Liver (tissue), 9 donors: Measurements from ENCODE around the gene MEGF11. TPM values are rescaled to one million over a fixed set of nuclear protein-coding genes. Genes with fewer than 3 reads are reported as not detected.
"Not testable (repeated sequence)": the region's sequence is repeated elsewhere in the genome, so short reads cannot be mapped to it uniquely, and the experiment has no call there.

Experiments
- DNase-seq: peaks from one replicate; pipeline ENCODE4 v3.0.0-alpha.2; 2017; ENCODE audit warnings: low spot score
- H3K27ac ChIP-seq, 2 donors: one replicate each; pipeline ENCODE4 v1.7.0; 2013; ENCODE audit warnings: inconsistent platforms in 2 of 2, low read length in 2 of 2, control low read depth in 1 of 2, low read depth in 1 of 2, mild to moderate bottlenecking in 1 of 2
- H3K27me3 ChIP-seq, 4 donors: one replicate each; pipeline versions ENCODE4 v1.6.1 to v1.7.0; 2013; ENCODE audit warnings: low read length in 3 of 4, inconsistent platforms in 1 of 4, mild to moderate bottlenecking in 1 of 4, moderate library complexity in 1 of 4; ENCODE audit not compliant: control insufficient read depth in 4 of 4, insufficient read depth in 4 of 4
- H3K36me3 ChIP-seq, 4 donors: one replicate each; pipeline versions ENCODE4 v1.6.1 to v1.7.0; 2013; ENCODE audit warnings: low read length in 3 of 4, mild to moderate bottlenecking in 3 of 4, low read depth in 1 of 4, moderate library complexity in 1 of 4; ENCODE audit not compliant: control insufficient read depth in 4 of 4, insufficient read depth in 3 of 4
- H3K4me1 ChIP-seq, 4 donors: one replicate each; pipeline versions ENCODE4 v1.6.1 to v1.7.0; 2013; ENCODE audit warnings: low read length in 3 of 4, mild to moderate bottlenecking in 3 of 4, moderate library complexity in 1 of 4; ENCODE audit not compliant: control insufficient read depth in 4 of 4, insufficient read depth in 4 of 4
- H3K4me3 ChIP-seq, 3 donors: one replicate each; pipeline versions ENCODE4 v1.6.1 to v1.7.0; 2013; ENCODE audit warnings: low read length in 3 of 3, control low read depth in 1 of 3, low read depth in 1 of 3, mild to moderate bottlenecking in 1 of 3
- H3K9ac ChIP-seq, 2 donors: one replicate each; pipeline ENCODE4 v1.7.0; 2013; ENCODE audit warnings: low read length in 2 of 2, mild to moderate bottlenecking in 2 of 2, moderate library complexity in 2 of 2, control low read depth in 1 of 2, low read depth in 1 of 2
- H3K9me3 ChIP-seq, 4 donors: one replicate each; pipeline versions ENCODE4 v1.6.1 to v1.7.0; 2013; ENCODE audit warnings: low read length in 3 of 4; ENCODE audit not compliant: control insufficient read depth in 4 of 4
- ATF3 ChIP-seq: IDR thresholded peaks from 2 replicates; pipeline ENCODE4 v1.6.1; 2016; ENCODE audit warnings: antibody characterized with exemption
- CTCF ChIP-seq: fragments of 150-350 bp; IDR thresholded peaks from 2 replicates; pipeline ENCODE4 v1.5.1; 2017; ENCODE audit warnings: improper control_type of control experiment, low read depth, low read length; ENCODE audit not compliant: missing input control
- EGR1 ChIP-seq, 2 donors: IDR thresholded peaks; 2 replicates each; pipeline ENCODE4 v1.6.1; 2016 to 2018; ENCODE audit warnings: antibody characterized with exemption in 2 of 2, low read depth in 2 of 2
- FOXA1 ChIP-seq: IDR thresholded peaks from 2 replicates; pipeline ENCODE4 v1.6.1; 2016; ENCODE audit warnings: antibody characterized with exemption
- FOXA2 ChIP-seq: IDR thresholded peaks from 2 replicates; pipeline ENCODE4 v1.6.1; 2016; ENCODE audit warnings: antibody characterized with exemption
- HNF4A ChIP-seq, 2 donors: conservative IDR thresholded peaks; 2 replicates each; pipeline ENCODE4 v1.6.1; 2016; ENCODE audit warnings: antibody characterized with exemption in 2 of 2, mild to moderate bottlenecking in 2 of 2
- HNF4G ChIP-seq: IDR thresholded peaks from 2 replicates; pipeline ENCODE4 v1.6.1; 2016; ENCODE audit warnings: antibody characterized with exemption
- JUND ChIP-seq, 2 donors: IDR thresholded peaks; 2 replicates each; pipeline ENCODE4 v1.6.1; 2016; ENCODE audit warnings: antibody characterized with exemption in 2 of 2
- NR2F2 ChIP-seq: IDR thresholded peaks from 2 replicates; pipeline ENCODE4 v1.6.1; 2016; ENCODE audit warnings: antibody characterized with exemption
- REST ChIP-seq: IDR thresholded peaks from 2 replicates; pipeline ENCODE4 v1.6.1; 2016; ENCODE audit warnings: antibody characterized with exemption, mild to moderate bottlenecking
- RXRA ChIP-seq, 2 donors: IDR thresholded peaks; 2 replicates each; pipeline ENCODE4 v1.6.1; 2017 to 2018; ENCODE audit warnings: antibody characterized with exemption in 2 of 2, mild to moderate bottlenecking in 1 of 2
- SP1 ChIP-seq: IDR thresholded peaks from 2 replicates; pipeline ENCODE4 v1.6.1; 2018; ENCODE audit warnings: antibody characterized with exemption, mild to moderate bottlenecking
- TAF1 ChIP-seq: conservative IDR thresholded peaks from 2 replicates; pipeline ENCODE4 v1.6.1; 2016; ENCODE audit warnings: antibody characterized with exemption, mild to moderate bottlenecking
- YY1 ChIP-seq: IDR thresholded peaks from 2 replicates; pipeline ENCODE4 v1.6.1; 2016; ENCODE audit warnings: antibody characterized with exemption, mild to moderate bottlenecking
- WGBS: extraction: QIAGEN DNeasy Blood & Tissue Kit; methylation state at CpG from one replicate; pipeline ENCODE4 v1.1.7; 2013; 5-methylcytosine and 5-hydroxymethylcytosine counted together
- polyA plus RNA-seq, 2 donors: library from polyadenylated mRNA; stranded (reverse) in 1 of 2; unstranded in 1 of 2; fragments of 200-250 nt in 1 of 2; fragments of >200 nt in 1 of 2; fragmentation: Nextera tagmentation in 1 of 2; extraction: Ambion mirVana in 1 of 2; gene quantifications; one replicate each; pipeline versions ENCODE4 v1.2.1 to v1.2.3, GENCODE V29; 2013 to 2015
- total RNA-seq, 2 donors: library from RNA; depleted of rRNA; stranded (reverse); fragments of >200 nt; gene quantifications; one replicate each; pipeline ENCODE4 v1.2.3, GENCODE V29; 2014
- donor health status: healthy.
- donor health status: healthy.
- donor health status: healthy.
- donor health status: healthy.
- donor health status: healthy.

MEGF11 gene
- total and polyA plus RNA-seq, 4 donors: under 0.01 to 0.51 (median 0.03) TPM; not detected in 1

- H3K36me3 ChIP-seq, H3K27ac ChIP-seq, H3K4me3 ChIP-seq, H3K9ac ChIP-seq, DNase-seq, H3K9me3 ChIP-seq, H3K27me3 ChIP-seq: not testable (repeated sequence)
- WGBS: 93% methylated on average over 5 of the region's 5 CpGs
- H3K4me1 ChIP-seq: peaks cover 3 to 12% (median 8%) of the 10 kb centered on the region in 4 donors
These were observed 381.0 kb downstream of the MEGF11 start for GRCh38 chr15:65872596-65872995.

GRCh38 chr15:65871886-65872285 is 381.7 kb downstream of the MEGF11 start:
- not testable (repeated sequence) for H3K9ac ChIP-seq, H3K4me3 ChIP-seq, H3K9me3 ChIP-seq, H3K27ac ChIP-seq, DNase-seq, H3K36me3 ChIP-seq, H3K27me3 ChIP-seq
- peaks cover 3 to 12% (median 8%) of the 10 kb centered on the region in 4 donors for H3K4me1 ChIP-seq
- 91% methylated on average over 9 of the region's 9 CpGs for WGBS

- H3K9me3 ChIP-seq: no peaks in the 10 kb centered on the region
- H3K4me3 ChIP-seq: peak overlapping the region; percentile 84 to 98 (median 92)
- WGBS: 31% methylated on average over 2 of the region's 2 CpGs
- H3K4me1 ChIP-seq: peaks cover 2 to 12% (median 8%) of the 10 kb centered on the region in 4 donors
- DNase-seq: no peak
- TF ChIP-seq YY1: peak; percentile 60
- no peak for TF ChIP-seq FOXA1
- peak overlapping the region; percentile 79 to 87 for H3K9ac ChIP-seq
- peak overlapping the region in 1 of 2 donors; percentile 38 for H3K27ac ChIP-seq
- peaks cover 0 to 5% (median 0%) of the 10 kb centered on the region in 4 donors for H3K36me3 ChIP-seq
- no peaks in the 10 kb centered on the region for H3K27me3 ChIP-seq
These were observed 382.5 kb downstream of the MEGF11 start for GRCh38 chr15:65870889-65871533.

- peak overlapping the region; percentile 81 to 95 for H3K27ac ChIP-seq
- H3K9ac ChIP-seq: peak overlapping the region; percentile 79 to 87
- 1% methylated on average over 43 of the region's 43 CpGs for WGBS
- TF ChIP-seq FOXA2 (no peak), REST (peak; percentile 35), JUND (IDR thresholded peaks at IDR 0.05) (no peak), EGR1 (IDR thresholded peaks at IDR 0.05; ENCODE audit: low read depth in 2 of 2) (no peak), SP1 (no peak), RXRA (IDR thresholded peaks at IDR 0.05) (no peak), CTCF (no peak), YY1 (no peak), ATF3 (no peak), HNF4A (conservative IDR thresholded peaks at IDR 0.05) (no peak), HNF4G (no peak), FOXA1 (no peak), NR2F2 (peak; percentile 52), TAF1 (peak; percentile 69)
These were observed 383.3 kb downstream of the MEGF11 start for GRCh38 chr15:65869954-65870871.

More at GRCh38 chr15:65869954-65870871, 383.3 kb downstream of the MEGF11 start:
- H3K4me3 ChIP-seq: peak overlapping the region; percentile 84 to 98 (median 92)
- H3K36me3 ChIP-seq: no peaks in the 10 kb centered on the region
- no peaks in the 10 kb centered on the region for H3K27me3 ChIP-seq
- DNase-seq: peak; percentile 63
- peaks cover 2 to 12% (median 8%) of the 10 kb centered on the region in 4 donors for H3K4me1 ChIP-seq
- no peaks in the 10 kb centered on the region for H3K9me3 ChIP-seq
